Frontal cortex (tissue), 4 donors: ENCODE data around the gene SEZ6. TPM values are rescaled to one million over a fixed set of nuclear protein-coding genes. Genes with fewer than 3 reads are reported as not detected.

Experiments
- DNase-seq, 2 donors: peaks; one replicate each; pipeline ENCODE4 v3.0.0; 2012; ENCODE audit warnings: low spot score in 2 of 2
- FAIRE-seq: peaks from 2 replicates; lab custom pipeline; 2012; peaks lifted over from hg19 to GRCh38; lab: Jason Lieb, UNC
- total RNA-seq: library from RNA; depleted of rRNA; stranded (reverse); fragments of >200 nt; gene quantifications from one replicate; pipeline ENCODE4 v1.2.3, GENCODE V29; 2014
- donor health status: control.
- donor health status: control.
- donor health status: control.

Gene SEZ6
- total RNA-seq, 1 donor from 2014 or later: 45.2 TPM

GRCh38 chr17:28985950-28986713 is 19.7 kb downstream of the SEZ6 start:
- DNase-seq: no peak
- FAIRE-seq: no peak

- no peak for FAIRE-seq
- DNase-seq: peak in 1 of 2 donors; percentile 56
These were observed 22.3 kb downstream of the SEZ6 start for GRCh38 chr17:28983286-28984230.

GRCh38 chr17:28982131-28982793 is 23.6 kb downstream of the SEZ6 start:
- no peak for DNase-seq
- no peak for FAIRE-seq

DNA sequence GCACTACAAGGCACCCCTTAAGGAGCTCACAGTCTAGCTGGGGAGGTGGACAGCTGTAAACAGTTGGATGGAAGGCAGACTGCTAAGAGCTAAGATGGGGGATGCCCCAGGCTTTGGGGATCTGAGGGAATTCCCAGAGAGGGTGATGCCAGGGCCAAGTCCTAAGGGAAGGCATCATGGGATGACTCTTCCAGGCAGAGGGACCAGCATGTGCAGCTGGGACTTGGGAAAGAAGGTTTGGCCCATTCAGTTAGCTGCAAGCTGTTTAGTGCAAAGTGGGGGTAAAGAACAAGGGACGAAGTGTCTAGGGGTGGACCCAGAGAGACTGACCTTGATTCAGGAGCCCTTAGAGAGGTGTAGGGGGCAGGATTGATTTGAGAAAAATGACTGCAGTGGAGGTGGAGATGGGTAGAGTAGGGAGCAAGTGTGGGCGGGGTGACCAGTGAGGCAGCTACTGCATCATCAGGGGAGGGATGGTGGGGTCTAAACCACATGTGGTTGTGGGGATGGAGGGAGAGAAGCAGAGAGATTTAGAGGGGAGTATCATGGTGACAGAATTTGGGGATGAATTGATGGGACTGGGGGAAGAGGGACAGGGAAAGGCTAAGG is 27.4 kb downstream of the SEZ6 start:
- DNase-seq: no peak
- no peak for FAIRE-seq

DNA sequence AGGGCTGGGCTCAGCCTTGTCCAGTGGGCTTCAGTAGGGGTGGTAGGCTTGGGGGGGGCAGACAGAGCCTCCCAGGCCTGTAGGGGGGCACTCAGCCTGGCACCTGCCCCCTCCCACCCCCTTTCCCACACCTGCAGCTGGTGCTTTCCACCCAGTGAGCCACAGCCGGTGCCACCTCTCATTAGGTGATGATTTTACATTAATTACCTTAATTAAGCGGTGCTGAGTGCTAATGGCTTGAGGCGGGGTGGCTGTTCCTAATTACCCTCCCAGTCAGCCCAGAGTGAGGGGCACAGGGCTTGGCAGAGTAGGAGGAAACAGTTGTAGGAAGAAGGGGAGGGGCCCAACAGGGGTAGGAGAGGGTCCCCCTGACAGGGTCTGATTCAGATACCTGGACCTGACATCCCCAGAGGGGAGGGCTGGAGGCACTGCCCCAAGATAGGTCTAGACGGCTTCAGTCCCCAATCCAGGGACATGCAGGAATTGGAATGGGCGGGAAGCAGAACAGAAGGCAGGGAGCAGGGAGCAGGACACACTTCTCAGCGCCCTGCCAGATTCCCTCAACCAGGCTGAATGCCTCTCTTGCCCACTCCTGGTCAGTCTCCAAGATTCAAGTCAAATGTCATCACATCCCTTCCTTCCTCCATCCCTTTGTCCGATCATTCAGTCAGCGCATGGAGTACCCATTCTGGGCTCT is 28.0 kb downstream of the SEZ6 start:
- FAIRE-seq: no peak
- DNase-seq: no peak

DNA sequence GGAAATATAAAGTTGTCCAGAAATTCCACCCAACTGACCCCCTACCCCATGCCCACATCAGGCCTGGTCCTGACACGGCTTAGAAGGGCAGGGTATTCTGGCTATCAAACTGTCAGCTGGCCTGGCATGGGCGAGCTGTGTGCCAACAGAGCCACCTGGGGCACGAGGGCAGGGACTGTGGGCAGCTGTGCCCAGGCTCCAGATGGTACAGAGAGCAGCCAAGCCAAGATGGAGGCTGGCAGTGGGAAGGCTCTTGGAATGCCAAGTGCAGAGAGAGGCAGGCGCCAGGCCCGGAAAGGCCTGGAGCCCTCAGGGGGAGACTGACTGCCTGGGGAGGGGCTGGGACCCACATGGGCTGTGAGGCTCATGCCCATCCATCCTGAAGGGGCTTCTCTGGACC is 30.2 kb downstream of the SEZ6 start:
- no peak for DNase-seq
- FAIRE-seq: no peak

DNA sequence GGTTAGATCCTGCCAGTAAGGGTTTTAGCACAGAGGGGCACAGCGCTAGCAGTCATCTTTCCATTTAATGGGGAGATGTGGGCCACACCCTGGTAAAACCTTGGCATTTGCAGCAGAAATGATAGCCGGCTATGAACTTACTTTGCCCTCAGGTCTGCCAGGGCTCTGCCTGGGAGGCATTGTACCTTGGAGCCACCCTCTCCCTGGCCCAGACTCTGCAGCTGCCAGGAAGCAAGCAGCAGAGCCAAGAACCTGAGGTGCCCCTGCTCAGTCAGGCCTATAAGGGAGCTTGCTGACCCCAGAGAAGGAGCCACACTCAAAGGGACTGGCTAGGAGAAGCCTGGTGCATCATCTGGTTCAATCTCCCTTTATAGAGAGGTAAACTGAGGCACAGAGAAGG is 30.8 kb downstream of the SEZ6 start:
- DNase-seq: no peak
- FAIRE-seq: no peak

GRCh38 chr17:28974451-28974850 is 31.4 kb downstream of the SEZ6 start:
- no peak for DNase-seq
- no peak for FAIRE-seq

DNA sequence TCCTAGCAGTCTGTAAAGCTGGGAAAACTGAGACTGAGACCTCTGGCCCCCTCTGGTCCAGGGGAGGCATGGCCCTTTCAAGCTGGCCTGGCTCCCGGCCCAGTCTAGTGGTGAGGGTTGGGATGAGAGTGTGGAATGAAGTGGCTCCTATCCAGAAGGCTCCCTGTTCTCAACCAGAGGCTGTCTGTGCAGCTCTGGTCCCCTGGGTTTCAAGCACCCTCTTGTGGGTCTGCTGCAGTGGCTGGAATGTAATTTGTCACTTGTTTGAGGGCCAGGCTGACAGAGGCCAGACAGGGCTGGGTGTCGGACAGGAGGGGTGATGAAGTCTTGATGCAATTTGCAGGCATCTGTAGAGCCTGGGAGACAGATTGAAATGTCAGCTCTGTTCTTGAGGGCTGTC is 32.4 kb downstream of the SEZ6 start:
- no peak for DNase-seq
- FAIRE-seq: no peak

- FAIRE-seq: no peak
- no peak for DNase-seq
These were observed 33.4 kb downstream of the SEZ6 start for GRCh38 chr17:28972437-28972836.

DNA sequence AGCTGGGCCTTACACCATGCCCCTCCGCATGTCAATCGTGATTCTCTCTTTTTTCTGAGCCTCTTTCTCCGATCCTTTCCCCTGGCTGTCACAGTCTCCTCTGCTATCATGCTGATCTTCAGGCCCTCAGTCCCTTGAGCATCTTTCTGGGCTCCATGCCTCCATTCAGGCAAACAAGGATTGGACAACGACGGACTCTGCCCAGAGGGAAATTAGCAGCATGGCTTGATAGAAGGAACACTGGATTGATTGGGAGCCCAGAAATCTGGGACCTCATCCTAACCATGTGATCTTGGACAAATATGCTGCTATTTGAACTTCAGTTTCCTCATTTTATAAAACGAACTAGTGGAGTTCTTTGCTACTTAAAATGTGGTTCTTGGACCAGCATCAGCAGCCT is 35.0 kb downstream of the SEZ6 start:
- DNase-seq (peak in 1 of 2 donors; percentile 62), FAIRE-seq (no peak)

DNA sequence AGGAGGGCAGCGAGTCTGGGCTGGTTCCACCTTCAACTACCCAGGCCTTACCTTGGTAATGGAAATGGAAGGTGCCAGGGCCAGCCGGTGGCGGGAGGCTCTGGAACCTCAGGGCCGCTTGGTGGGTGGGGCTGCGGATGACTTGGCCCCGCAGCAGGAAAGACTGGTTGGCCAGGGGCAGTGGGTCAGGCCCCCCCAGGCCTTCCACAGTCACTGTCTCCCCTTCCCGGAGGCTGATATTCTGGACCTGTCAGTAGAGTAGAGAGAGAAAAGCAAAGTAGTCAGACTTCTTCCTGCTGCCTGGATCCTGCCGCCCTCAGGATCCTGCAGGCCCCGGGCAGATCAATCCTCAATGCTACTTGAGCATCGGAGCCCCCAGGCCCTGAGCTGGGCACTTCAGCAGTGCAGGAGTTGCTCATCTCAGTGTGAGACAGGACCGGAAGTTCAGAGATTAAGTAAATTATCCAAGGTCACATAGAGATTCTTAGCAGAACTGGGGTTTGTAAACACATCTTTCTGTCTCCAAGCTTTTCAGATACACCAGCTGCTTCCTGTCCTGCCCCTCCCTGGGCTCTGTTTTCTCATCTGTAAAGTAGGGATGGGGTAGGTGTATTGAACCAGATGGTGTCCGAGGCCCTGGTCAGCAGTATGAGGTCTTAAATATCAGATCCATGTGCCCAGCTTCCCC is 36.0 kb downstream of the SEZ6 start:
- FAIRE-seq (no peak), DNase-seq (no peak)

GRCh38 chr17:28968914-28969295 is 36.9 kb downstream of the SEZ6 start:
- FAIRE-seq (no peak), DNase-seq (no peak)

DNA sequence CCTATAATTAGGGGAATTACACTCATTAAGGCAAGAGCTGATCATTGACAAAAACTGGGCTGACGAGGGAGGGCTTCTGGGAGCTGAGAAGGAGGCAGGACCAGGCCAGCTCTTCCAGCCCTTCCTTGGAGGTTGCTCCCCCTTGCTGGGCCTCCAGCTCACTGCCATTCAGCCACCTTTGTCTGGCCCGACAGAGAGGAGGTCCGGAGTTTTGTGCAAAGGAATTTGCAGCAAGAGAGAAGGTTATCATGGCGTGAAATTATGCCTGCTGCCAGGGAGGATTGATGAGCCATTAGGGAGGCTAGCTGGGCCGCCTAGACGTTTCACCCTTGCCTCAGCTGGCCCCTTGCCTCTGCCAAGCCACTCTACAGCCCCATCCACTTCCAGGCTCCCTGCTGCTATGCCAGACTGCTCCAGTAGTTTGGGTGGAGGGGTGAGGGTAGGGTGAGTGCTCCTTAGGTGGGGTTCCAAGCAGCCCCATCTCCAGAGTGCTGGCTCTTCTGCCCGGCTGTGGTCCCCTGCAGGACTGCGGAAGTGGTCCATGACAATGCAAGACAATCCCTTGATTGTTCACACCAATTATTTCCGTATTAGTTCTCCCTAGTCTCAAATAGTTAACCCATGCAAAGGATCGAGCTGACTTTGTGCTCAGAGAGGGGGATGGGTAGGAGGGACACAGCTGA is 37.5 kb downstream of the SEZ6 start:
- FAIRE-seq (no peak), DNase-seq (no peak)

- FAIRE-seq: no peak
- DNase-seq: no peak
These were observed 38.4 kb downstream of the SEZ6 start for GRCh38 chr17:28967221-28968135.

GRCh38 chr17:28963841-28964240 is 42.0 kb downstream of the SEZ6 start:
- FAIRE-seq (no peak), DNase-seq (no peak)

- FAIRE-seq: no peak
- DNase-seq: no peak
These were observed 42.7 kb downstream of the SEZ6 start for GRCh38 chr17:28963055-28963611.
